Lower leg skin (tissue), 4 donors: ENCODE data around the gene FRA10AC1. TPM values are rescaled to one million over a fixed set of nuclear protein-coding genes. Genes with fewer than 3 reads are reported as not detected.

ENCODE experiments used
- DNase-seq, 2 donors: peaks; one replicate each; pipeline ENCODE4 v3.0.0-alpha.2; 2019; ENCODE audit warnings: low spot score in 2 of 2
- H3K4me3 ChIP-seq: fragments of 200-600 bp; sonication (generic); 2 replicates; pipeline ENCODE4 v1.5.1; 2017; ENCODE audit warnings: mild to moderate bottlenecking, low read depth; ENCODE audit not compliant: poor library complexity, severe bottlenecking
- CTCF ChIP-seq, 3 donors: fragments of 450-650 bp; IDR thresholded peaks; one replicate each; pipeline ENCODE4 v1.5.1; 2016; ENCODE audit warnings: antibody characterized with exemption in 3 of 3, mild to moderate bottlenecking in 3 of 3, moderate library complexity in 2 of 3
- POLR2A ChIP-seq, 2 donors: fragments of 450-650 bp; IDR thresholded peaks; one replicate each; pipeline ENCODE4 v1.6.1; 2016 to 2017; ENCODE audit warnings: antibody characterized with exemption in 2 of 2, mild to moderate bottlenecking in 1 of 2, moderate library complexity in 1 of 2
- WGBS, 2 donors: methylation state at CpG; one replicate each; pipeline ENCODE4 v1.1.5; 2018; 5-methylcytosine and 5-hydroxymethylcytosine counted together
- intact Hi-C: fragments of 100-400 bp; cut with DNase I; formaldehyde crosslinking; loops from one replicate; pipeline ENCODE4 v1.15.0; 2023; ENCODE audit warnings: low total_unique reads
- total RNA-seq, 4 donors: library from RNA; depleted of rRNA; stranded (reverse); fragments of >200 nt; gene quantifications; one replicate each; pipeline ENCODE4 v1.1.0, GENCODE V29; 2016

FRA10AC1 gene
- total RNA-seq, 4 donors from 2014 or later, result 6.8 to 25.0 (median 11.5) TPM

- no peak for TF ChIP-seq POLR2A (IDR thresholded peaks at IDR 0.05)
- no peak for TF ChIP-seq CTCF (IDR thresholded peaks at IDR 0.05)
- intact Hi-C loops, result no loop called here
- H3K4me3 ChIP-seq, result no peak overlapping the region
- WGBS, 2 donors, result 87 to 92% methylated on average over 1 of the region's 1 CpG
- no peak for DNase-seq
Measured at GRCh38 chr10:93622942-93623341, 79.5 kb downstream of the FRA10AC1 start.

GRCh38 chr10:93620925-93621324, 81.5 kb downstream of the FRA10AC1 start:
- 77 to 80% methylated on average over 7 of the region's 7 CpGs for WGBS, 2 donors
- TF ChIP-seq CTCF (IDR thresholded peaks at IDR 0.05) (no peak), POLR2A (IDR thresholded peaks at IDR 0.05) (no peak)
- no peak overlapping the region for H3K4me3 ChIP-seq
- intact Hi-C loops, result no loop called here
- DNase-seq, result no peak

Other genes with a start within 250 kb of the FRA10AC1 start
- gene MYOF, start 220.3 kb downstream of the FRA10AC1 start, total RNA-seq, result 100 to 1,000 TPM in 1 of 4 donors, 10 to 100 TPM in 3; 65.5 to 129 (median 90.3) TPM
- gene CEP55, start 206.0 kb downstream of the FRA10AC1 start, total RNA-seq, result 1 to 10 TPM in 3 of 4 donors, under 1 TPM in 1; 0.29 to 3.3 (median 1.7) TPM
- 1 to 10 TPM in 1 of 4 donors, under 1 TPM in 3; 0.34 to 6.1 (median 0.81) TPM for gene FFAR4, start 135.9 kb downstream of the FRA10AC1 start, total RNA-seq
- gene RBP4, start 101.4 kb downstream of the FRA10AC1 start, total RNA-seq, result 10 to 100 TPM in 2 of 4 donors, 1 to 10 TPM in 2; 1.7 to 17.5 (median 11.5) TPM
- not detected for gene PDE6C, start 90.1 kb downstream of the FRA10AC1 start, total RNA-seq
- gene LGI1, start 55.3 kb upstream of the FRA10AC1 start, total RNA-seq, result 1 to 10 TPM in 1 of 4 donors, not detected in 3; 2.8 TPM
- 1 to 10 TPM; 2.6 to 6.2 (median 4.3) TPM for gene SLC35G1, start 191.4 kb upstream of the FRA10AC1 start, total RNA-seq